Activated T-cell treated with anti-CD3 and anti-CD28 coated beads, Interleukin-2, amount 50 U/mL, for 1 hour (primary cell): ENCODE measurements around the gene TVP23A.
"Not testable (repeated sequence)": the region's sequence is repeated elsewhere in the genome, so short reads cannot be mapped to it uniquely, and the experiment has no call there.

Experiments
- DNase-seq: peaks from one replicate; pipeline ENCODE4 v3.0.0-alpha.2; 2020

Gene TVP23A

DNA sequence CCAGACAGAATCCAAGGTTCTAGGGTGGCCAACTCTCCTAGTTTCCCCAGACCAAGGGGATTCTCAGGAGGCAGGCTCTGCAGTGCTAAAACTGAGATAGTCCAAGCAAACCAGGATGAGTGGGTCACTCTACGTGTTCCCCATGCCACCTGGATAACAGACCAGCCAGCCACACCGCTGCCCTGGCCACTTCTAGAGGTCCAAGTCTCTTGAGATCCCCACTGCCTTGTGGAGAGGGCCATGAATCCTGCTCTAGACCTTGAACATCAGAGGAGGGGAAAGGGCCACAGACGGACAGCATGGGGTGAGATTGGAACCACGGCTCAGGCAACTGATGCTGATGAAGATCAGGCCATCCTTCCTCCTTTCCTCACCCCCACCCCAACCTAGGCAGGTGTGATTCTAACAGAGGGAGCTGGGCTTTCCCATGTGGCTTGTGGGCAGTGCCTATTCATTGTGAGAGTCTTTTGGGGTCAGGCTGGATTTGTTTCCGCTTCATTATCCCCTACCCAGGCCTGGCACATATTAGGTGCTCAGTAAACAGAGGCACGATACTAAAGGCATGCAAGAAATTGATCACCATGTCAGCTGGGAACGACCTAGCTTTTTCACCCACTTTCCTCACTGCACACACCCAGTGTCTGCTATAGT, 16.8 kb upstream of the TVP23A start:
- no peak for DNase-seq

DNA sequence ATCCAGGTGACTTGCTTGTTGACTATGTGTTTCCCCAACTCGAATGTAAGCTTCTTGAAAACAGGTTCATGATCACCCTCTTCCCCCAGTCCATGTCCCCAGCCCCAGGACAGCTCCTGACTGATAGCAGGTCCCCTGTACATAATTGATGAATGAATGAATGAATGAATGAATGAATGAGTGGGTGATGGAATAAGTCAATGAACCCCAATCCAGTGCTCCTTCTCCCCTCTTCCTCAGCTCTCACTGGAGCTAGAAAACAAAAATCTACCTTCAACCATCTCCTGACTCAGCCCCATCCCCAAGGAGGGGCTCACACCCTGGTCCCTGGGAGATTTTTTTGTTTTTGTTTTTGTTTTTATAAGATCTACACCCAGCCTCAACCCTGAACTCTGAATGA, 16.2 kb upstream of the TVP23A start:
- no peak for DNase-seq

DNA sequence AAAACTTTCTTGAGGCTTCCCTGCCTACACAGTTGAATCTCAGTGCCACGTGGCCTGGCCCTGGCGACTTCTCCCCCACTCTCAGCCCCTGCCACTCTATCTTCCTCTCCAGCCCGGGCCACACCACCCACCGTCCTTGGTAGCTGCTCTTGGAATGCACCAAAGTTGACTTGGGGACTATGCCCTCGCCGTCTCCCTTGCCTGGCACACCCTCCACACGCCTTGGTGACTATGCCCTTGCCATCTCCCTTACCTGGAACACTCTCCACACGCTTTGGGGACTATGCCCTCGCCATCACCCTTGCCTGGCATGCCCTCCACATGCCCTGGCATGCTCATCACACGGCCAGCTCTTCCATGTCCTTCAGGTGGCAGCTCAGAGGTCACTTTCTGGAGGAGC, 15.5 kb upstream of the TVP23A start:
- DNase-seq = no peak

DNA sequence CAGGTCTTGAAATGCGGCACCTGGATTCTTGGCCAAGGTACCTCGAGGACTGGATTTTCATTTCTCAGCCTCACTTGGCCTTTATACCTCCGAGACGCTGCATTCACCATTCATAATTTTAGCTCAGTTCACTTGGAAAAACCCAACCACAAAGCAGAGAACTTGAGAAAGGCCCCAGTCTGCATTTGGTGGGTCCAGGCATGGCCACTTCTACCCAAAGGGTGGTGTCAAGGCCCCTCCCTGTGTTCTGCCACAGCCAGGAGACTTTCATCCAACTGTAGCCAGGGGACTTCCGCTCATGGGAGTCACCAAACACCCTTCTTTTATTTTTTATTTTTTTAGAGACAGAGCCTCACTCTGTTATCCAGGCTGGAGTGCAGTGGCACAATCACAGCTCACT, 14.7 kb upstream of the TVP23A start:
- DNase-seq = no peak

DNA sequence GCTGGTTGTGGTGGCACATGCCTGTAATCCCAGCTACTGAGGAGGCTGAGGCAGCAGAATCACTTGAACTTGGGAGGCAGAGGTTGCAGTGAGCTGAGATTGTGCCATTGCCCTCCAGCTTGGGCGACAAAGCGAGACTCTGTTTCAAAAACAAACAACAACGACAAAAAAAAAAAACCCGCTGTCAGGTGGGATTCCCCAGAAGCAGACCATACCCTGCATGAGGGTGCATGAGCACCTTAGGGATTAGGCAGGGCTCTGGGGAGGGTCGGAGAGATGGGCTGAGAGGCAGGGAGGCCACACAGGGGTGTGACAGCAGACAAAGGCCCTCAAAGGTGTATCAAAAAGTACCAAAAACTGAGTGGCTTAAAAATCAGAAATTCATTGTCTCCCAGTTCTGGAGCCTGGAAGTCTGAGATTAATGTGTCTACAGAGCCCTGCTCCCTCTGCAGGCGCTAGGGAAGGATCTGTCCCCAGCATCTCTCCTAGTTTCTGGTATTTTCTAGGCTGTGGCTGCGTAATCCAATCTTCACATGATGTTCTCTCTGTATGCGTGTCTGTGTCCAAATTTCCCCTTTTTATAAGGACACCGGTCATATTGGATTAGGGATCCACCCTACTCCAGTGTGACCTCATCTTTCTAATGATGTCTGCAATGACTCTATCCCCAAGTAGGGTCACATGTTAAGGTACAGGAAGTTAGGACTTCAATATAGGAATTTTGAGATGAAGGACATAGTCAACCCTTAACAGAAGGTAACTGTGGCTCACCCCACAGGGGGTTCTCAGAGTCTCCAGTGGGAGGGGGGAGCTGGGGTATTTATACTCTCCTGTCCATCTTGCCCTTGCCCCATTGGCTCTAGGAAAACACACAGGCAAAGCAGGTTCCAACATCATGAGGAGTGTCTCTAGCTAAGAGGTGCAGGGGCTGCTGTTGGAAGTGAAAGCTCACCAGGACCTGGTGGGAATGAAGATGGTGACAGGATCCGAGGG, 13.6 kb upstream of the TVP23A start:
- no peak for DNase-seq

DNA sequence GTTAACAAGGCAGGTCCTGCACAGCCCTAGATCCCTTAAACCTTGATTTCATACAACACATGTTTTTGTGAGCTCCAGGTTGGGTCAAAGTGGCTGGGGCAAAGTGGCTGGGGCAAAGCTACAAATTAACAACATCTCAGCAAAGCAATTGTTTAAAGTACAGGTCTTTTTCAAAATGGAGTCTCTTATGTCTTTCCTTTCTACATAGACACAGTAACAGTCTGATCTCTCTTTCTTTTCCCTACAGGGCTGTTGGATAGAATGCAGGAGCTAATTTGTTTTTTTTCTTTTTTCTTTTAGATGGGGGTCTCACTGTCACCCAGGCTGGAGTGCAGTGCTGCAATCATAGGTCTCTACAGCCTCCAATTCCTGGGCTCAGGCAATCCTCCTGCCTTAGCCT, 11.6 kb upstream of the TVP23A start:
- DNase-seq = not testable (repeated sequence)

DNA sequence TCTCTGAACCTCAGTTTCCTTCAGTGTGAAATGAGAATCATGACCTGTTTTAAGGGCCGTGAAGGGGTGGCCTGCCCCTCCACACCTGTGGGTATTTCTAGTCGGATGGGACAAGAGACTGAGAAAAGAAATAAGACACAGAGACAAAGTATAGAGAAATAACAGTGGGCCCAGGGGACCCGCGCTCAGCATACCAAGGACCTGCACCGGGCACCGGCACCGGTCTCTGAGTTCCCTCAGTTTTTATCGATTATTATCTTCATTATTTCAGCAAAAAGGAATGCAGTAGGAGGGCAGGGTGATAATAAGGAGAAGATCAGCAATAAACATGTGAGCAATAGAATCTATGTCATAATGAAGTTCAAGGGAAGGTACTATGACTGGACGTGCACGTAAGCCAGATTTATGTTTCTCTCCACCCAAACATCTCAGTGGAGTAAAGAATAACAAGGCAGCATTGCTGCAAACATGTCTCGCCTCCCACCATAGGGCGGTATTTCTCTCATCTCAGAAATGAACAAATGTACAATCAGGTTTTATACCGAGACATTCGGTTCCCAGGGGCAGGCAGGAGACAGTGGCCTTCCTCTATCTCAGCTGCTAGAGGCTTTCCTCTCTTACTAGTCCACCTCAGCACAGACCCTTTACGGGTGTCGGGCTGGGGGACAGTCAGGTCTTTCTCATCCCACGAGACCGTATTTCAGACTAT, 10.9 kb upstream of the TVP23A start:
- not testable (repeated sequence) for DNase-seq

DNA sequence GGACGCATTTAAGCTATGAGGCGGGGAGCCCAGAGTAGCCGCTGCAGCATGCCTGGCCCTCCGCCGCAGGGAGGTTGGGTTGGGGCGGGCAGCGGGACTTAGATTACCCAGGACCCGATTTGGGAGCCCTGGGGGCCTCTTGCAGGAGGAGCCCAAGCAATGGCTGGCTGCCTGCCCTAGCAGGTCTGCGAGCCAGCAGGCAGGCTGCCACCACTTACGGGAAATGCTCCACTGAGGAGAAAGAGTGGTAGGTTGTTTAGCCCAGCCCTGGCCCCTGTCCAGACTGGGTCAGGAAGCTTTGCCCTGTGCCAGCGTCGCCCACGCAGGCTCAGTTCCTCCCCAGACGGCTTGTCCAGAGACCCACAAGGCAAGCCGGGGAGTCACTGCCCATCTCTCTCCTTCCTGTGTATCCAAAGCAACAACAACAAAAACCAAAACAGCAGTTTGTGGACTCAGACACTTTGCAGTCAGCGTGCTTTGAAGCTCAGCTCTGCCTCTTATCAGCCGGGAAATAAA, 10.3 kb upstream of the TVP23A start:
- DNase-seq = no peak

DNA sequence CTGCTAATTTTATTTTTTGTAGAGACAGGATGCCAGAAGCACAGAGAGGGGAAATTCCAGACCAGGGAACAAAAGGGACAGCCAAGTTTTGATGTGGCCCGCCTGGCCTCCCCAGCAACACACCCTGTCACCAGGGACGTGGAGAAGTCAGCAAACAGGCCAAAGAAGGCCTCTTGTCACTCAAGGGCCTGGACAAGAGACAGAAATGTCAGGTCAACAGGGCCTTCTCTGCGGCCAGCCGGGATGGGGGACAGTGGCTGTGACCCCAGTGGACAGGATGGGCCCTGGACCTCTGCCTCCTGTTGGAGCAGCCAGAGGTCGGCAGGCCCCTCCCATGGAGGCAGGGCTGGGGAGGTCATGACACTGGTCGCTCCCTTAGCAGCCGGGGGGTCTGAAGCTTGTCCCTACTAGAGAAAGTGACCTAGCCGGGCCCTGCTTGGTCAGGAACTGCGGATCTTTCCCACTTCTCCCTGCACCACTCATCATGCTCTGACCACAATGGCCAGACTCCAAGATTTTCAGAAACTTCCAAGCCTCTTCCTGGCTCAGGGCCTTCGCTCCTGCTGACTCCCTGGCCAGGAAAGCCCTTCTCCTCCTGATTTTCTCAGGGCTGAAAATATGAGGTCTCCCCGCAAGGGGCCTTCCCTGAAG, 9.2 kb upstream of the TVP23A start:
- no peak for DNase-seq

DNA sequence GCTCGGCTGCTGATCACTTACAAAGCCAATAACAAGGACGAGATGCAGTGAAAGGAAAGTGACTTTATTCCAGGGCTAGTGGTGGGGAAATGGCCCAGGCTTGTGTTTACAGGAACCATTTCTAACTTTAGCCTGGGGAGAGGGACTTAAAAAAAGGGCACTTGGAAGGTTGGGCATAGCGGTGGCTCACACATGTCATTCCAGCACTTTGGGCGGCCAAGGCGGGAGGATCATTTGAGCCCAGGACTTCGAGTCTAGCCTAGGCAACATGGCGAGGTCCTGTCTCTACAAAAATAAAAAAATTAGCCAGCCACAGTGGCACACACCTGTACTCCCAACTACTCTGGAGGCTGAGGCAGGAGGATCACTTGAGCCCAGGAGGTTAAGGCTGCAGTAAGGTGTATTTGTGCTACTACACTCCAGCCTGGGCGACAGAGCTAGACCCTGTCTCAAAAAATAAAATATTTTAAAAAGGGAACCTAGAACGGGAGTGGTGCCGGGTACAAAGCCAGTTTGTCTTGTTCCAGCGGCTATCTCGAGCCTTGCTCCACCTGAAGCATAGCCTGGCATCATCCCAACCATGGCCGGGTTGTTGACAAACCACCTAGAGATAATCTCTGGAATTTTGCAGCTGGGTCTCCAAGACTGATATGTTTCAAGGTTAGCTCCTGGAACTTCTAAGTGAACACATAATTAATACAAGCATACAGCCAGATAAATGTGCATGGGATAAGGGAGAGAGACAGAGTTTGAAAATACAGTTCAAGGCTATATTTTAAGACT, 5.7 kb upstream of the TVP23A start:
- DNase-seq = no peak

DNA sequence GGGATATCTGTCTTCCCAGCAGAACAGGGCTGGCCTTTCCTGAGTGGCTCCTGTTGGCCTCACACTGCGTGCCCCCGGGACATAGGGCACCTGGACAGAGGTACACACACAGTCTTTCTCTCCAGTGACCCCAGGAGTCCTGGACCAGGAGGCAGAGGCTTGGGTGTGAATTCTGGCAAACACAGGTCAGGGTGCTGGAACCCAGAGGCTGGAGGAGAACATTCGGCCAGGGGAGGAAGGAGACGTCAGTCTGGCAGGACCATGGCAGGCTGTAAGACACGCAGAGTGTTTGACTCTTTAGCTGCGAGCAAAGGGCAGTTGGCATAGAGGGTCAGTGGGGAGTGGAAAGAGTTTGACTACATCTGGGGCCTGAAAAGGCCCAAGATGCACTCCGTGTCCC, 4.1 kb upstream of the TVP23A start:
- no peak for DNase-seq

DNA sequence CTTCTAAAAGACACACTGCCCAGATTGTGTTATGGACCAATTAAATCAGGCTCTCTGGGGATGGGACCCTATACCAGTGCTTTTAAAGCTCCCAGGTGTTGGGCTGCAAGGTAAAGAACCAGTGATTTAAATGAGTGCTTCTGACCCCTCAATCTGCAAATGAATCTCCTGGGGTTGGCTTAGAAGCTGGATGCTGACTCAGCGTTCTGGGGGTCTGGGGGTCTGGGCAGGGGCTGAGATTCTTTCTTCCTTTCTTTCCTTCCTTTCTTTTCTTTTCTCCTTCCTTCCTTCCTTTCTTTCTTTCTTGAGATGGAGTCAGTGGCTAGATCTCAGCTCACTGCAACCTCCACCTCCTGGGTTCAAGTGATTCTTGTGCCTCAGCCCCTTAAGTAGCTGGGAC, 2.0 kb upstream of the TVP23A start:
- DNase-seq = no peak

DNA sequence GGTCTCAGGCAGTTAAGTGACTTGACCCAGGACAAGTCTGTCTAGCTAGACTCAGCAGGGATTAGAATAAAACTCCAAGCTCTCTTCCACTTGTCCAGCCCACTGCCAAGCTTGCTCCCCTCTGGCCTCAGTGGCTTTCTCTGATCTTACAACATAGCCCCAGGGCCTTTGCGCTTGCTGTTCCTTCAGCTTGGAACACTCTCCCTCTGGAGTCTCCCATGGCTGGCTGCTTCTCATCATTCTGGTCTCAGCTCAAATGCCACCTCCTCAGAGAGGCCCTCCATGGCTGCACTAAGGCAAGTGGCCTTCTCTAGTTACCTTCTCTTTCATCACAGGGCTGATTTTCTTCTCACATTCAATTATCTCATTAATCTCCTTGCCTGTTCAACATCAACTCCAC, 1.1 kb downstream of the TVP23A start:
- DNase-seq = no peak

DNA sequence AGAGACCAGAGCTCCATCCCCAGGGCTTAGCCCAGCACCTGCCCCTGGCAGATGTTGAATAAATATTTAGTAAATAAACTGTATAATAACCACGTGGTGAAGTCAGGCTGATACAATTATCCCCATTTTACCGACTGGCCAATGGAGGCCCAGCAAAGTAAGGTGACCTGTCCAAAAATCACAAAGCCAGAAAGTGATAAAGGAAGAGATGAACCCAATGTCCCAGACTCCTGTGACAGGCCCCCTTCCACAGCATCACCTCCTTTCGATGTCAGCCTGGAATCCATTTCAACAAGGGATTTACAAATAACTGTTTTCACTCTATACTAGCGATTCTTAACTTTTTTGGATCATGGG, 5.5 kb downstream of the TVP23A start:
- no peak for DNase-seq

DNA sequence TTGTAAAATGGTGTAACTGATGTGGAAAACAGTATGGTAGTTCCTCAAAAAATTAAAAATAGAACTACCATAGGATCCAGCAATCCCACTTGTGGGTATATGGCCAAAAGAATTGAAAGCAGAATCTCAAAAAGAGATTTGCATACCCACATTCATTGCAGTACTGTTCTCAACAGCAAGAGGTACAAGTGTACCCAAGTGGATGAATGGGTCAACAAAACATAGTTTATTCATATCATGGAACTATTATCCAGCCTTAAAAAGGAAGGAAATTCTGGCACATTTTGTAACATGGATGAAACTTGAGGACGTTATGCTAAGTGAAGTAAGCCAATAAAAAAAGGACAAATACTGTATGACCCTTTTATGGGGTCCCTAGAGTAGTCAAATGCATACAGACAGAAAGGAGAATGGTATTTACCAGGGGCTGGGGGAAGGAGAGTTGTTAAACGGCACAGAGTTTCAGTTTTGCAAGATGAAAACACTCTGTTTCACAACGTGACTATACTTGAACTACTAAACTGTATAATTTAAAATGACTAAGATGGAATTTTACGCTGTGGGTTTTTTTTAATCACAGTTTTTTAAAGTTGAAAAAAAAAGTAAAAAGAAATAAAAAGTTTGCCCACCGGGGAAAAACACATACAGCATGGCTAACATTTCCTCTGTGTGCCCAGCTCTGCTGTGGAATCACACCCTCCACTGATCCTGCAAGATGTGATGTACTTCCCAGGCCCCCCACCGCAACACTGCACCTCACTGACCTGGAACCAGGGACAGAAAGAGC, 6.1 kb downstream of the TVP23A start:
- DNase-seq = no peak

DNA sequence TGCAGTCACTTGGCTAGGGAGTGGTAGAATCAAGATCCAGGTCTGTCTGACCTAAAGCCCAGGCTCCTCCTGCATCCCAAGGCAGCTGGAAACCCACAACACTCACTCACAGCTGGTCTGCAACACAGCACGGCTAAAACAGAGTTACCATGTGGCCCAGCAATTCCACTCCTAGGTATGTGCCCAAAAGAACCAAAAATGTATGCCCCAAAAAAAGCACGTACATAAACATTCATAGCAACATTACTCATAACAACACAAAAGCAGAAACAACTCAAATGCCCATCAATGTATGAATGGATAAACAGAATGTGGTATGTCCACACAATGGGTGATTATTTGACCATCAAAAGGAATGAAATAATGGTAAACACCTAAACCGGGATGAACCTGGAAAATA, 8.9 kb downstream of the TVP23A start:
- no peak for DNase-seq

DNA sequence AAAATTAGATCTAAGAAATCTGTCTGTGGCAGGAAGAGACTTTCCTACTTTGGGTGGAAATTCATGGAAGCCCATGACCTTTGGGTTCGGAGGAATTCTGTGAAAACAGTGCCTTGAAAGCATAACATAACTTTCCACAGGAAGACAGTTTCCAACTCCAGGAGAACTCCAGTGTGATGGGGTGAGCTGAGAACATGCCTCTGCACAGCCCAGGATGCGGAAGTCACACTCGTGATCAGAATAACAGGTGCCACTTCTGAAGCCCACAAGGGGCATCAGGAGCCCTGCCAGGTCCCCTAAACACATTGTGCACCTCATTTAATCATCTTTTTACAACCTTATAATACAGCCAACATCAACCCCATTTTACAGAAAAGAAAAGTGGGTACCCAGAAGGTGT, 9.7 kb downstream of the TVP23A start:
- DNase-seq = no peak

DNA sequence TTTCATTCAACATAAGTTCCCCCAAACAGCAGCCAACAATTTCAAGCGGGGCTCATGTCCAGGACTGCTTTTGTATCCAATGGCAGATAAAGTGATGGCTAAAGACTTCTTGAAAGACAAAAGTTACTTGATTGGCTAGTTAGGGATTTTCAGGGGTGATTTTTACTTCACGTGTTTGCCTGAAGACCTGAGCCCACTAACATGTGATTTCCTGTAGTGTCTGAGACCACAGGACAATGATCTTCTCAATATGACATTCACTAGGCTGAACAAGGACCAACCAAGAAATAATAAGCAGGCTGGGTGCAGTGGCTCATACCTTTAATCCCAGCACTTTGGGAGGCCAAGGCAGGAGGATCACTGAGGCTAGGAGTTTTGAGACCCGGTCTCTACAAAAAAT, 10.4 kb downstream of the TVP23A start:
- no peak for DNase-seq

DNA sequence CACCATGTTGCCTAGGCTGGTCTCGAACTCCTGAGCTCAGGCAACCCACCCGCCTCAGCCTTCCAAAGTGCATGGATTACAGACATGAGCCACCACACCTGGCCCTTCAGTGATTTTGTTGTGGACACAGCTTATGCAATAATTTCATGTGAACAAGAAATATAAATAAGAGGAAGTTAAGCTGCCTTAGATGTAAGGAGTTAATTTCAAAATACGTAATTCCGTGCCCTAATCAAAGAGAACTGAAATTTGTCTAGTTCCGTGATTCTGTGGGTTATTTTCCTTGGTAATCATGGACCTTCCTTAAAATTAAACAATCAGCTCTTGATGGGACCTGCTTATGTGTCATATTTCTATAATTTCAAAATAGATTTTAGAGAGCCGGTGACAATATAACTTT, 11.9 kb downstream of the TVP23A start:
- DNase-seq = no peak

DNA sequence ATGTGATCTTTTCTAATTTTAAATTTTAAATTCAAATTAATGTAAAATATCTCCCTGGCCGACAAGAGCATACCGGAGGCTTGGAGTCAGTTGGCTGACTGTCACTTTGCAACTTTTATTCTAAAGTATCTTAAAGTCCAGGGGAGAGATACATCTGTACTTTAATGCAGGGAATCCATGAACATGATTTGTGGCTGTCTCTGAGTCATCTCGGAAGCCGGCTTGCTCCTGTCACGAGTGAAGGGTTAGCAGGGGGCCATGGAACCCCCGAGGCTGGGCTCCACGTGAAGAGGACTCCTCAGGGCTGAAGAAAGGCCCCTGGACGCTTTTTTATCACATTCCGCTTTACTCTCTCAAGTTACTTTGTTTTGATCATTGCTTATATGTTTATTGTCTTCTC, 13.3 kb downstream of the TVP23A start:
- no peak for DNase-seq

DNA sequence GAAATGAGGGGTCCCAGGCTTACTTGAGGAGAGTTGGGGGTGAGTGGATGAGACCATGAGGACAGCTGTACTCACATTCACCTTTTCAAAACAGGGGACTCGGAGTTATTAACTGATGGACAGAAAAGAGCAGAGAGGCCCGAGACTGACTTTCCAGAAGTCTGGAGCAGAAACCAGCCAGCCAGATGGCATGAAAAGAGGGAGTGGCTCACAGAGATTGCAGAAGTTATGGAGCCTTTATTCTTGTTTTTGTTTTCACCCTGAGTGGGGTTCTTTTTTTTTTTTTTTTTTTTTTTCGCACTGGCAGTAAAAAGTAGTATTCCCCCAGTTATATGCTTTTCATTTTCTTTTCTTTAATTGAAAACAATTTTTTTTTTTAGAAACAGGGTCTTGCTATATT, 18.9 kb downstream of the TVP23A start:
- no peak for DNase-seq
